ENCODE data around the gene MYO10. TPM values are rescaled to one million over a fixed set of nuclear protein-coding genes. Genes with fewer than 3 reads are reported as not detected.

MYO10 gene
- total and polyA plus RNA-seq, 8 donors = 32.6 to 71.5 (median 65.0) TPM

DNA sequence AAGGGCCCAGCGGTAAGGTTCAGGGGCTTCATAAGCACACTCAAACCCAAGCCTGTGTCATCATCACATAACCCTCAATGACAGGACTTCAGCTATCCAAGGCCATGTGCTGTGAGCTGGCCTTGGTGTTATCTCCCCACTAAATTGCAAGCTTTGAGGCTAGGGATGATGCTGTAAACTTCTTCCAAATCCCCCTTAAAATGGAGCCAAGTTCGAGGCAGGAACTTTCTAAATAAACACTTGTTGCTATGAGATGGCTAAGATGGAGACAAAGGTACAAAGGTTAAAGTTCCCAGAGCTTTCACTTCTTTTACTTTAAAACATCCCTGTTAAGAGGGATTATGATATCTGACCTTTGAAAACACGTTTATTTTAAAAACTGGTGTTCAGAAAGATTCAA, 123.6 kb downstream of the MYO10 start:
- H3K27me3 ChIP-seq = no peaks in the 10 kb centered on the region
- H3K9me3 ChIP-seq = no peaks in the 10 kb centered on the region
- H3K4me1 ChIP-seq = peaks cover 0 to 8% of the 10 kb centered on the region in 2 donors
- H3K27ac ChIP-seq = peak overlapping the region in 1 of 2 donors; percentile 31
- no peak for DNase-seq
- no peak overlapping the region for H3K4me3 ChIP-seq
- intact Hi-C loops (cut with DNase I) = no loop called here
- no peak for TF ChIP-seq CTCF (IDR thresholded peaks at IDR 0.05)
- no peak for ATAC-seq
- H3K36me3 ChIP-seq = peaks cover 0 to 5% of the 10 kb centered on the region in 2 donors

DNA sequence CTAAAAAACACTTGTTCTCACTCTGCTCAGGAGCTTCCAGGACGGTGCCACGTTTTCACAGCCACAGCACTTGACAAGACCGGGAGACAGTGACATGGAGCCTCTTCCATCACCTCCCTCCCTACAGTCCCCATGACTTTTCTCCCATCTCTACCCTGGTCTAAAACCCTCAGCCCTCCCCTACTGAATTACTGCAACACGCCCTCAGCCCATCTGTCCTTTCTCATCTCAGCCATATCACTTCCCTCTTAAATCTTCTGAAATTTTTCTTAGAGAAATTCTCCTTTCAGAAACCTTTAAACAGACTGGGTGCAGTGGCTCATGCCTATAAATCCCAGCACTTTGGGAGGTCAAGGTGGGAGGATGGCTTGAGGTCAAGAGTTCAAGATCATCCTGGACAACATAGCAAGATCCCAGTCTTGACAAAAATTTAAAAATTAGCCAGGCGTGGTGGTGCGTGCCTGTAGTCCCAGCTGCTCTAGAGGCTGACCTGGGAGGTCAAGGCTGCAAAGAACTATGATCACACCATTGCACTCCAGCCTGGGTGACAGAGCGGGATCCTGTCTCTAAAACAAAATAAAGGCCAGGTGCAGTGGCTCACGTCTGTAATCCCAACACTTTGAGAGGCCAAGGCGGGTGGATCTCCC, 125.8 kb downstream of the MYO10 start:
- Histone ChIP-seq H3K4me1 (no peaks in the 10 kb centered on the region), H3K27ac (peak overlapping the region in 1 of 2 donors; percentile 14), H3K4me3 (no peak overlapping the region), H3K27me3 (no peaks in the 10 kb centered on the region), H3K9me3 (no peaks in the 10 kb centered on the region), H3K36me3 (no peaks in the 10 kb centered on the region)
- intact Hi-C loops (cut with DNase I) = no loop called here
- ATAC-seq (no peak), DNase-seq (no peak)
- TF ChIP-seq CTCF (IDR thresholded peaks at IDR 0.05) = no peak

GRCh38 chr5:16809395-16810207, 126.5 kb downstream of the MYO10 start:
- H3K27me3 ChIP-seq = no peaks in the 10 kb centered on the region
- DNase-seq = no peak
- no peaks in the 10 kb centered on the region for H3K36me3 ChIP-seq
- peak; percentile 79 for ATAC-seq
- no peak for TF ChIP-seq CTCF (IDR thresholded peaks at IDR 0.05)
- intact Hi-C loops (cut with DNase I) = no loop called here
- no peaks in the 10 kb centered on the region for H3K9me3 ChIP-seq
- H3K4me1 ChIP-seq = no peaks in the 10 kb centered on the region
- H3K27ac ChIP-seq = peak overlapping the region in 1 of 2 donors; percentile 14
- no peak overlapping the region for H3K4me3 ChIP-seq

DNA sequence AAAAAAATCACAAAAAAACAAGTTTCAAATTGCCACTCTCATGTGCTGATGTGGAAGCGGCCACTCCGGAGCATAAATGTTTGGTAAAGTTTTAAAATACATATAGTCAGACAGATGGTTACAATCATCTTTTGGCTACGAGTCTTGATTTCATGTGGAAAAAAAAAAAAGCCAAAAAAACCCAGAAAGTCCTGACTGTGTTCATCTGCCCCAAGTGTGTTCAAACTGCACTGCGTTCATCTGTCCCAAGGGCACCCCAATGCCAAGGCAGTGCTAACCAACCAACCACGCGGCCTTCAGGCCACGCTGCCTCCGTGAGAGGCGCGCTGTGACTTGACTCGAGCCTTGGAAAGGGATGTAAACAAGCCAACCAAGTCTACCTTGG, 127.1 kb downstream of the MYO10 start:
- intact Hi-C loops (cut with DNase I) = no loop called here
- Histone ChIP-seq H3K4me1 (no peaks in the 10 kb centered on the region), H3K4me3 (no peak overlapping the region), H3K9me3 (no peaks in the 10 kb centered on the region), H3K27ac (peak overlapping the region in 1 of 2 donors; percentile 14), H3K27me3 (no peaks in the 10 kb centered on the region), H3K36me3 (no peaks in the 10 kb centered on the region)
- no peak for DNase-seq
- no peak for ATAC-seq
- no peak for TF ChIP-seq CTCF (IDR thresholded peaks at IDR 0.05)

- H3K27ac ChIP-seq = no peak overlapping the region
- no peak overlapping the region for H3K4me3 ChIP-seq
- DNase-seq (no peak), ATAC-seq (no peak)
- H3K4me1 ChIP-seq = no peaks in the 10 kb centered on the region
- intact Hi-C loops (cut with DNase I) = no loop called here
- no peak for TF ChIP-seq CTCF (IDR thresholded peaks at IDR 0.05)
- H3K36me3 ChIP-seq = no peaks in the 10 kb centered on the region
- H3K27me3 ChIP-seq = no peaks in the 10 kb centered on the region
- no peaks in the 10 kb centered on the region for H3K9me3 ChIP-seq
Measured at GRCh38 chr5:16808021-16808420, 128.1 kb downstream of the MYO10 start.

Measured in left lung (tissue), 10 donors.